Measurements from ENCODE around the gene RADIL.

RADIL gene

DNA sequence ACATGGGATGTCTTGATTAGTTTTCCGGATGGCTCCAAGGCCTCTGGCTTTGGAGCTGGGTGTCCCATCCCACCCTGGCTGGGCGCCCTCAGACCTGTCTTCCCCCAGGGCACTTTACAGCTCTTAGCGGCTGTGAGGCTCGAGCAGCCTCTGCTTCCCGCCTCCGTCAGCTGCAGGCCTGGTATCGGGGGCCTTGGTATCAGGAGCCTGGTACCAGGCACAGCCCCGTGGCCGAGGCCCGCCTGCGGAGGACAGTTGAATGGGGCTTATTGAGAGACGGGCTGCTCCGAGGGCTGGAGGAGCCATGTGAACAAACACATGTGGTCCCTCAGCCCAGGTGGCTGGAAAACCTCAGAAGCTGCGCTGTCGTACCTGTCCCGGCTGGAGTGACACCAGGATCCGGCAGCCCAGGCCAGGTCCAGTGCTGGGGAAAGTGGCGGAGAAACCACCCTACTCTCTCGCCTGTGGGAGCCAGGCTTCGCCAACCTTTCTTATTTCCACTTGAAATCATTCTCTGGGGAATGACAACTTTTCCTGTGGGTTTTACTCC is 132.0 kb downstream of the RADIL start:
- H3K4me1 ChIP-seq (ENCODE audit: low read length): peaks cover 10% of the 10 kb centered on the region; the same call in 1 of the 2 replicates
- H4K20me1 ChIP-seq (ENCODE audit: insufficient read depth, low read length): peaks cover 9% of the 10 kb centered on the region; the same call in 1 of the 2 replicates
- no peak overlapping the region for H3K9ac ChIP-seq (ENCODE audit: low read length)
- H3K9me3 ChIP-seq (ENCODE audit: insufficient read depth, low read length): no peaks in the 10 kb centered on the region
- TF ChIP-seq, protein P1, sequence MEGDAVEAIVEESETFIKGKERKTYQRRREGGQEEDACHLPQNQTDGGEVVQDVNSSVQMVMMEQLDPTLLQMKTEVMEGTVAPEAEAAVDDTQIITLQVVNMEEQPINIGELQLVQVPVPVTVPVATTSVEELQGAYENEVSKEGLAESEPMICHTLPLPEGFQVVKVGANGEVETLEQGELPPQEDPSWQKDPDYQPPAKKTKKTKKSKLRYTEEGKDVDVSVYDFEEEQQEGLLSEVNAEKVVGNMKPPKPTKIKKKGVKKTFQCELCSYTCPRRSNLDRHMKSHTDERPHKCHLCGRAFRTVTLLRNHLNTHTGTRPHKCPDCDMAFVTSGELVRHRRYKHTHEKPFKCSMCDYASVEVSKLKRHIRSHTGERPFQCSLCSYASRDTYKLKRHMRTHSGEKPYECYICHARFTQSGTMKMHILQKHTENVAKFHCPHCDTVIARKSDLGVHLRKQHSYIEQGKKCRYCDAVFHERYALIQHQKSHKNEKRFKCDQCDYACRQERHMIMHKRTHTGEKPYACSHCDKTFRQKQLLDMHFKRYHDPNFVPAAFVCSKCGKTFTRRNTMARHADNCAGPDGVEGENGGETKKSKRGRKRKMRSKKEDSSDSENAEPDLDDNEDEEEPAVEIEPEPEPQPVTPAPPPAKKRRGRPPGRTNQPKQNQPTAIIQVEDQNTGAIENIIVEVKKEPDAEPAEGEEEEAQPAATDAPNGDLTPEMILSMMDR (IDR thresholded peaks at IDR 0.05; ENCODE audit: low read depth, low read length): no peak
- no peak for TF ChIP-seq EZH2phosphoT487 (IDR thresholded peaks at IDR 0.05; ENCODE audit: low read depth)
- no peak overlapping the region for H2AFZ ChIP-seq (ENCODE audit: low read depth, low read length)
- H3K27me3 ChIP-seq (ENCODE audit: low read depth, low read length): no peaks in the 10 kb centered on the region
- no peak overlapping the region for H3K27ac ChIP-seq (ENCODE audit: low read length)
- no peak overlapping the region for H3K4me3 ChIP-seq (ENCODE audit: low read length)
- no peak overlapping the region for H3K4me2 ChIP-seq (ENCODE audit: low read length)
- peaks cover 11% of the 10 kb centered on the region for H3K79me2 ChIP-seq (ENCODE audit: low read length)
- H3K36me3 ChIP-seq (replicated peaks; ENCODE audit: low read depth, low read length): peaks cover 10% of the 10 kb centered on the region

DNA sequence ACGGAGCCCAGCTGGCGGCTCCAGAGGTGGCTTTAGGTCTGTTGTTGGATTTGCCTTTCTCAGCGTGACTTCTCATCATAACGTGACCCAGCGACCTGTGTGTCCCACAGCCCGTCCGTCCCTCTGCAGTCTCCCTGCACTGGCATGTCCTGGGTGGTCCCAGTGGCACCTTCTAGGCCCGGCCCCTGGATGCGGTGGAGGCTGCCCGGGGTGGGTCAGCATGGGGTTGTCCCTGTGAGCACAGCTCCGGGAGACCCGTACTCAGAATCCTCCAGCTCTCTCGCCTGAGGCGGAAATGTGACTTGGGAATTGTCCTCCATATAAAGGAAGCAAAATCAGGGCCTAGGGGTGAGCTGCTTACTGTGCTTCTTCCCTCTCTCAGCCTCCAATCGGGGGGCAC is 133.7 kb downstream of the RADIL start:
- Histone ChIP-seq H3K9me3 (ENCODE audit: insufficient read depth, low read length) (no peaks in the 10 kb centered on the region), H3K4me2 (ENCODE audit: low read length) (no peak overlapping the region), H3K27ac (ENCODE audit: low read length) (no peak overlapping the region), H3K36me3 (replicated peaks; ENCODE audit: low read depth, low read length) (peaks cover 7% of the 10 kb centered on the region), H2AFZ (ENCODE audit: low read depth, low read length) (no peak overlapping the region), H3K27me3 (ENCODE audit: low read depth, low read length) (no peaks in the 10 kb centered on the region), H3K4me1 (ENCODE audit: low read length) (peaks cover 13% of the 10 kb centered on the region; the same call in 1 of the 2 replicates), H3K79me2 (ENCODE audit: low read length) (peaks cover 16% of the 10 kb centered on the region), H4K20me1 (ENCODE audit: insufficient read depth, low read length) (peaks cover 9% of the 10 kb centered on the region; the same call in 1 of the 2 replicates), H3K4me3 (ENCODE audit: low read length) (no peak overlapping the region), H3K9ac (ENCODE audit: low read length) (no peak overlapping the region)
- TF ChIP-seq, protein P1 (IDR thresholded peaks at IDR 0.05; ENCODE audit: low read depth, low read length): no peak
- no peak for TF ChIP-seq EZH2phosphoT487 (IDR thresholded peaks at IDR 0.05; ENCODE audit: low read depth)

DNA sequence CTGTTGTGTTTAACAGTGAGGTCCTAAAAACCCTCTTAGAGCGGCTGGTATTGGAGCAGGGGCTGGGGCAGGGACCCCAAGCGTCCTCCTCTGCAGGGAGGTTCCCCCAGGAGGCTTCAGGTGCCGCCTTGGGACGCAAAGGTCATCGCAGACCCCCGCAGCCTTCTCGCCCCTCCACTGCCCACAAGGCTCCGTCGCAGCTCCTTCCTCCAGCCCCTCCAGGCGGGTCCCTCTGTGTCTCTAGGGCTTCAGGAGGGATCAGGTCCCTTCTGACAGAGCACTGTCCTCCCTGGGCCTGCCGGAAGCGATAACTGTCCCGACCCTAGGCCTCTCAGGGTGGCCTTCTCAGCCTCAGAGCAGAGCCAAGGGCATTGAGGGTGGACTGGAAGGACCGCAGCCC is 134.2 kb downstream of the RADIL start:
- TF ChIP-seq, protein P1 (IDR thresholded peaks at IDR 0.05; ENCODE audit: low read depth, low read length): no peak
- TF ChIP-seq EZH2phosphoT487 (IDR thresholded peaks at IDR 0.05; ENCODE audit: low read depth): no peak
- H3K79me2 ChIP-seq (ENCODE audit: low read length): peaks cover 16% of the 10 kb centered on the region
- H2AFZ ChIP-seq (ENCODE audit: low read depth, low read length): no peak overlapping the region
- no peaks in the 10 kb centered on the region for H3K9me3 ChIP-seq (ENCODE audit: insufficient read depth, low read length)
- peaks cover 15% of the 10 kb centered on the region; the same call in 1 of the 2 replicates for H3K4me1 ChIP-seq (ENCODE audit: low read length)
- H3K4me2 ChIP-seq (ENCODE audit: low read length): no peak overlapping the region
- peaks cover 9% of the 10 kb centered on the region; the same call in 1 of the 2 replicates for H4K20me1 ChIP-seq (ENCODE audit: insufficient read depth, low read length)
- no peaks in the 10 kb centered on the region for H3K27me3 ChIP-seq (ENCODE audit: low read depth, low read length)
- H3K4me3 ChIP-seq (ENCODE audit: low read length): no peak overlapping the region
- no peak overlapping the region for H3K9ac ChIP-seq (ENCODE audit: low read length)
- H3K27ac ChIP-seq (ENCODE audit: low read length): no peak overlapping the region
- H3K36me3 ChIP-seq (replicated peaks; ENCODE audit: low read depth, low read length): peaks cover 4% of the 10 kb centered on the region

All from OCI-LY3 (cell line).